Measurements from ENCODE around the gene LRRC3.
A peak's percentile ranks its signal among the peaks of the same experiment; 100 is the strongest.

LRRC3 gene

DNA sequence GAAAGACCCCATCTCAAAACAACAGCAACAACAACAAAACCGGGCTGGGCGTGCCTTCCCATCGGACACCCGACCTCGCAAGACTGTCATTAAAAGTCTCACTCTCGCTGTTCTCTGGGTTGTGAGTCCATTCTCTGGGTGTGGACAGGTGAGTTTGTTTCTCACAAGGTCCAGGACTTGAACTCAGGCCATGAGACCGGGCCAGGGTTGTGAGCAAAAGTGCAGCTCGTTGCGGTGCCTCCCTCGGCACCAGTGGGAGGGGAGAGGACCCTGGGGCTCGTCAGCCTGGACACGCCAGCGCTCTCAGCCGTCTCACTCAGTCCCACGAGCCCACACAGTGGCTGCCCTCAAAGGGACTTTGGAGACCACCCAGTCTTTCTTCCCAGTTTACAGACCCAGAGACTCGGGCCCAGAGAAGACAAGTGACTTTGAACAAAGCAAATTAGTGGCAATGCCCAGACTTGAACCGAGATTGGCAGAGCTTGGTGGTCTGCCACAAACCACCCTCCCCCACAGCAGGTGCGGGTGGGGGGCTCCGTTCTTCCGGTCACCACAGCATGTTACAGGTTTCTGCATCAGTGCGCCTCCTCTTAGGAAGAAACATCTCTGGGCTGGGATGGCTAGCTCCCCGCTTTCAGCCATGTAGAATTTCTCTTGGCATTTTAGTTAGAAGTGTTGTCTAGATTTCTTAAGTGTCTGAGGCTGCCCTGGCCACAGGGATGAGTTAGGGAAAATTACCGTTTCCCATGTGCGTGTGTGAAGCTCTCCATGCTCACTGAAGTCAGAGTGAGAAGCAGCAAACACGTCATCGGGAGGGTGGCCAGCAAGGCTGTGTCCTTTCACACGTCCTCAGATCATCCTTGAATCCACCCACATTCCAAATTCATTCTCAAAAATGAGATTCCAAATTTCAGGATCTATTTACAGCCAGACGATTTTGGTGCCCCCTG lies 28.3 kb downstream of the LRRC3 start:
- ChIA-PET CTCF (interaction anchor here (0.5 kb wide), 1 partner anchor 184 kb away, joined by 3 read pairs; the partner anchor contains the start of gene PFKL), POLR2A (ENCODE audit: low non-redundant PET) (no interaction called here)
- TF ChIP-seq, protein P1, sequence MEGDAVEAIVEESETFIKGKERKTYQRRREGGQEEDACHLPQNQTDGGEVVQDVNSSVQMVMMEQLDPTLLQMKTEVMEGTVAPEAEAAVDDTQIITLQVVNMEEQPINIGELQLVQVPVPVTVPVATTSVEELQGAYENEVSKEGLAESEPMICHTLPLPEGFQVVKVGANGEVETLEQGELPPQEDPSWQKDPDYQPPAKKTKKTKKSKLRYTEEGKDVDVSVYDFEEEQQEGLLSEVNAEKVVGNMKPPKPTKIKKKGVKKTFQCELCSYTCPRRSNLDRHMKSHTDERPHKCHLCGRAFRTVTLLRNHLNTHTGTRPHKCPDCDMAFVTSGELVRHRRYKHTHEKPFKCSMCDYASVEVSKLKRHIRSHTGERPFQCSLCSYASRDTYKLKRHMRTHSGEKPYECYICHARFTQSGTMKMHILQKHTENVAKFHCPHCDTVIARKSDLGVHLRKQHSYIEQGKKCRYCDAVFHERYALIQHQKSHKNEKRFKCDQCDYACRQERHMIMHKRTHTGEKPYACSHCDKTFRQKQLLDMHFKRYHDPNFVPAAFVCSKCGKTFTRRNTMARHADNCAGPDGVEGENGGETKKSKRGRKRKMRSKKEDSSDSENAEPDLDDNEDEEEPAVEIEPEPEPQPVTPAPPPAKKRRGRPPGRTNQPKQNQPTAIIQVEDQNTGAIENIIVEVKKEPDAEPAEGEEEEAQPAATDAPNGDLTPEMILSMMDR (conservative IDR thresholded peaks at IDR 0.05; ENCODE audit: low read depth): no peak
- H3K27ac ChIP-seq: no peak overlapping the region
- no peak for DNase-seq (ENCODE audit: low spot score)

- DNase-seq (ENCODE audit: low spot score): no peak
- POLR2A ChIA-PET (ENCODE audit: low non-redundant PET): no interaction called here
- CTCF ChIA-PET: no interaction called here
- TF ChIP-seq, protein P1 (conservative IDR thresholded peaks at IDR 0.05; ENCODE audit: low read depth): no peak
- H3K27ac ChIP-seq: no peak overlapping the region
These were observed 29.4 kb downstream of the LRRC3 start for GRCh38 chr21:44484498-44485253.

- no peak for DNase-seq (ENCODE audit: low spot score)
- ChIA-PET CTCF (interaction anchor here (0.8 kb wide), 1 partner anchor 224 kb away, joined by 4 read pairs; no protein-coding TSS in a partner anchor), POLR2A (ENCODE audit: low non-redundant PET) (no interaction called here)
- no peak overlapping the region for H3K27ac ChIP-seq
- TF ChIP-seq, protein P1 (conservative IDR thresholded peaks at IDR 0.05; ENCODE audit: low read depth): no peak
These were observed 30.0 kb downstream of the LRRC3 start for GRCh38 chr21:44485254-44485793.

GRCh38 chr21:44485796-44486195 lies 30.5 kb downstream of the LRRC3 start:
- no peak for DNase-seq (ENCODE audit: low spot score)
- H3K27ac ChIP-seq: no peak overlapping the region
- POLR2A ChIA-PET (ENCODE audit: low non-redundant PET): no interaction called here
- TF ChIP-seq, protein P1 (conservative IDR thresholded peaks at IDR 0.05; ENCODE audit: low read depth): no peak
- CTCF ChIA-PET: interaction anchor here (0.8 kb wide), 1 partner anchor 225 kb away, joined by 4 read pairs; no protein-coding TSS in a partner anchor

- POLR2A ChIA-PET (ENCODE audit: low non-redundant PET): no interaction called here
- no peak for DNase-seq (ENCODE audit: low spot score)
- no peak overlapping the region for H3K27ac ChIP-seq
- CTCF ChIA-PET: no interaction called here
- TF ChIP-seq, protein P1 (conservative IDR thresholded peaks at IDR 0.05; ENCODE audit: low read depth): no peak
These were observed 31.0 kb downstream of the LRRC3 start for GRCh38 chr21:44486302-44486701.

GRCh38 chr21:44487831-44488230 lies 32.5 kb downstream of the LRRC3 start:
- TF ChIP-seq, protein P1 (conservative IDR thresholded peaks at IDR 0.05; ENCODE audit: low read depth): peak; percentile 35
- no peak overlapping the region for H3K27ac ChIP-seq
- CTCF ChIA-PET: no interaction called here
- DNase-seq (ENCODE audit: low spot score): no peak
- POLR2A ChIA-PET (ENCODE audit: low non-redundant PET): no interaction called here
